ENCODE results near the gene OLA1. TPM values are rescaled to one million over a fixed set of nuclear protein-coding genes. Genes with fewer than 3 reads are reported as not detected.

Gene OLA1
- total and polyA plus RNA-seq, 9 of the 15 experiments (the other 6 are each of a cell fraction or from before 2014, with no cell fraction given), result 208 to 353 (median 225) TPM

- TF ChIP-seq TBL1XR1 (IDR thresholded peaks at IDR 0.05; ENCODE audit: low read length in 2 of 2), result peak; percentile 74 to 94; a peak in 3 of 4 replicates
- TF ChIP-seq FOXA1 (IDR thresholded peaks at IDR 0.05; ENCODE audit: borderline replicate concordance), result peak; percentile 81; the same call in 1 of the 2 replicates
- TF ChIP-seq RBM17 (IDR thresholded peaks at IDR 0.05; ENCODE audit: borderline replicate concordance, low read depth, low read length), result no peak
- TF ChIP-seq PML (IDR thresholded peaks at IDR 0.05; ENCODE audit: low read length), result peak; percentile 97
- peak; percentile 58; the same call in 1 of the 2 replicates for TF ChIP-seq FOSL1 (tag; conservative IDR thresholded peaks at IDR 0.05)
- peak; percentile 91 for TF ChIP-seq NFIC (IDR thresholded peaks at IDR 0.05)
- TF ChIP-seq HMG20A (CRISPR knock-in tag; conservative IDR thresholded peaks at IDR 0.05), result no peak
- no peak for TF ChIP-seq MCM7 (IDR thresholded peaks at IDR 0.05)
- peak; percentile 88 for TF ChIP-seq LEF1 (IDR thresholded peaks at IDR 0.05)
- peak; percentile 27 to 90; a peak in 2 of 4 replicates for TF ChIP-seq ARNT (IDR thresholded peaks at IDR 0.05)
- TF ChIP-seq HES1 (IDR thresholded peaks at IDR 0.05; ENCODE audit: low read depth), result peak; percentile 86
- no peak for TF ChIP-seq PRPF4 (IDR thresholded peaks at IDR 0.05; ENCODE audit: insufficient read depth, low read depth, low read length, poor library complexity, severe bottlenecking)
- peak; percentile 83 for TF ChIP-seq SMARCE1 (IDR thresholded peaks at IDR 0.05)
- no peak for TF ChIP-seq TGIF2 (CRISPR knock-in tag; IDR thresholded peaks at IDR 0.05)
- peak; percentile 49; the same call in 1 of the 2 replicates for TF ChIP-seq JUN (IDR thresholded peaks at IDR 0.05; ENCODE audit: borderline replicate concordance, low read depth, low read length)
- no peak for TF ChIP-seq JUN (CRISPR knock-in tag; IDR thresholded peaks at IDR 0.05; ENCODE audit: borderline replicate concordance)
- TF ChIP-seq HDAC1 (IDR thresholded peaks at IDR 0.05), result peak in 1 of 2 experiments; percentile 43; a peak in 1 of 4 replicates
- no peak for TF ChIP-seq CREBBP (IDR thresholded peaks at IDR 0.05; ENCODE audit: low read depth, low read length)
- TF ChIP-seq ZBTB33 (CRISPR knock-in tag; IDR thresholded peaks at IDR 0.05), result no peak
- peak; percentile 83 for TF ChIP-seq HDAC3 (IDR thresholded peaks at IDR 0.05; ENCODE audit: borderline replicate concordance, partially characterized antibody)
- TF ChIP-seq E4F1 (CRISPR knock-in tag; IDR thresholded peaks at IDR 0.05; ENCODE audit: borderline replicate concordance), result no peak
- no peak for TF ChIP-seq GTF2B (IDR thresholded peaks at IDR 0.05; ENCODE audit: extremely low read depth, insufficient read length)
- TF ChIP-seq ZNF398 (CRISPR knock-in tag; IDR thresholded peaks at IDR 0.05), result no peak
Observed at GRCh38 chr2:174074831-174075230, 173.5 kb downstream of the OLA1 start (continued).

All from K562 (cell line).